Measurements from ENCODE around the gene ATG16L1.

The ATG16L1 gene

GRCh38 chr2:233213975-233214374 lies 37.5 kb upstream of the ATG16L1 start (continued):
- TF ChIP-seq ZNF280D (tag by site-specific recombination; IDR thresholded peaks at IDR 0.05) (no peak), ZSCAN23 (tag by site-specific recombination; IDR thresholded peaks at IDR 0.05) (no peak), ZNF571 (tag by site-specific recombination; IDR thresholded peaks at IDR 0.05) (no peak), ZNF184 (tag by site-specific recombination; IDR thresholded peaks at IDR 0.05) (no peak), ZNF324 (tag by site-specific recombination; IDR thresholded peaks at IDR 0.05) (no peak)

GRCh38 chr2:233217892-233218377 lies 33.5 kb upstream of the ATG16L1 start:
- TF ChIP-seq ZNF10 (tag by site-specific recombination; IDR thresholded peaks at IDR 0.05) (no peak), PRDM10 (tag by site-specific recombination; IDR thresholded peaks at IDR 0.05) (peak; percentile 37; the same call in 1 of the 2 replicates)
- Histone ChIP-seq H3K9me3 (ENCODE audit: control insufficient read depth, insufficient read depth, low read depth, low read length) (no peaks in the 10 kb centered on the region), H3K36me3 (ENCODE audit: control insufficient read depth in 2 of 2, insufficient read depth in 1 of 2, low read length in 2 of 2) (no peaks in the 10 kb centered on the region), H3K4me3 (ENCODE audit: low read depth, low read length) (no peak overlapping the region), H3K4me1 (ENCODE audit: control insufficient read depth, insufficient read depth, low read length) (no peaks in the 10 kb centered on the region), H3K27ac (ENCODE audit: extremely low read depth, low read depth, low read length) (no peak overlapping the region)
- CTCF ChIA-PET = interaction anchor here (0.5 kb wide), 1 partner anchor 88 kb away, joined by 3 read pairs; no protein-coding TSS in a partner anchor
- POLR2A ChIA-PET = no interaction called here

- no peak overlapping the region for H3K4me3 ChIP-seq (ENCODE audit: low read depth, low read length)
- POLR2A ChIA-PET = no interaction called here
- H3K36me3 ChIP-seq (ENCODE audit: control insufficient read depth in 2 of 2, insufficient read depth in 1 of 2, low read length in 2 of 2) = no peaks in the 10 kb centered on the region
- H3K9me3 ChIP-seq (ENCODE audit: control insufficient read depth, insufficient read depth, low read depth, low read length) = no peaks in the 10 kb centered on the region
- H3K4me1 ChIP-seq (ENCODE audit: control insufficient read depth, insufficient read depth, low read length) = no peaks in the 10 kb centered on the region
- TF ChIP-seq, protein P1, sequence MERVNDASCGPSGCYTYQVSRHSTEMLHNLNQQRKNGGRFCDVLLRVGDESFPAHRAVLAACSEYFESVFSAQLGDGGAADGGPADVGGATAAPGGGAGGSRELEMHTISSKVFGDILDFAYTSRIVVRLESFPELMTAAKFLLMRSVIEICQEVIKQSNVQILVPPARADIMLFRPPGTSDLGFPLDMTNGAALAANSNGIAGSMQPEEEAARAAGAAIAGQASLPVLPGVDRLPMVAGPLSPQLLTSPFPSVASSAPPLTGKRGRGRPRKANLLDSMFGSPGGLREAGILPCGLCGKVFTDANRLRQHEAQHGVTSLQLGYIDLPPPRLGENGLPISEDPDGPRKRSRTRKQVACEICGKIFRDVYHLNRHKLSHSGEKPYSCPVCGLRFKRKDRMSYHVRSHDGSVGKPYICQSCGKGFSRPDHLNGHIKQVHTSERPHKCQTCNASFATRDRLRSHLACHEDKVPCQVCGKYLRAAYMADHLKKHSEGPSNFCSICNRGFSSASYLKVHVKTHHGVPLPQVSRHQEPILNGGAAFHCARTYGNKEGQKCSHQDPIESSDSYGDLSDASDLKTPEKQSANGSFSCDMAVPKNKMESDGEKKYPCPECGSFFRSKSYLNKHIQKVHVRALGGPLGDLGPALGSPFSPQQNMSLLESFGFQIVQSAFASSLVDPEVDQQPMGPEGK (tag by site-specific recombination; IDR thresholded peaks at IDR 0.05) = no peak
- no peak for TF ChIP-seq ZNF239 (tag by site-specific recombination; IDR thresholded peaks at IDR 0.05)
- TF ChIP-seq HOXA7 (CRISPR knock-in tag; IDR thresholded peaks at IDR 0.05; ENCODE audit: borderline replicate concordance) = no peak
- TF ChIP-seq, protein P2, sequence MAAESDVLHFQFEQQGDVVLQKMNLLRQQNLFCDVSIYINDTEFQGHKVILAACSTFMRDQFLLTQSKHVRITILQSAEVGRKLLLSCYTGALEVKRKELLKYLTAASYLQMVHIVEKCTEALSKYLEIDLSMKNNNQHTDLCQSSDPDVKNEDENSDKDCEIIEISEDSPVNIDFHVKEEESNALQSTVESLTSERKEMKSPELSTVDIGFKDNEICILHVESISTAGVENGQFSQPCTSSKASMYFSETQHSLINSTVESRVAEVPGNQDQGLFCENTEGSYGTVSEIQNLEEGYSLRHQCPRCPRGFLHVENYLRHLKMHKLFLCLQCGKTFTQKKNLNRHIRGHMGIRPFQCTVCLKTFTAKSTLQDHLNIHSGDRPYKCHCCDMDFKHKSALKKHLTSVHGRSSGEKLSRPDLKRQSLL (tag by site-specific recombination; IDR thresholded peaks at IDR 0.05) = no peak
- no peak for TF ChIP-seq KLF8 (tag by site-specific recombination; IDR thresholded peaks at IDR 0.05)
- no peak for TF ChIP-seq REPIN1 (tag by site-specific recombination; IDR thresholded peaks at IDR 0.05; ENCODE audit: low read depth)
- no peak for TF ChIP-seq ZNF280D (tag by site-specific recombination; IDR thresholded peaks at IDR 0.05)
- no peak for TF ChIP-seq TCF7L2 (IDR thresholded peaks at IDR 0.05; ENCODE audit: borderline replicate concordance, low read depth, low read length)
- TF ChIP-seq ZNF510 (tag by site-specific recombination; IDR thresholded peaks at IDR 0.05; ENCODE audit: insufficient replicate concordance) = no peak
- TF ChIP-seq GLI4 (tag by site-specific recombination; IDR thresholded peaks at IDR 0.05) = no peak
- CTCF ChIA-PET = interaction anchor here (0.6 to 1.0 kb wide), 3 partner anchors 9 to 95 kb away, joined by 3 to 4 read pairs (median 3); no protein-coding TSS in a partner anchor
- H3K27ac ChIP-seq (ENCODE audit: extremely low read depth, low read depth, low read length) = no peak overlapping the region
Observed at GRCh38 chr2:233218836-233219235, 32.6 kb upstream of the ATG16L1 start.

Data from HEK293 (cell line).